ENCODE results near the gene ZNF787. TPM values are rescaled to one million over a fixed set of nuclear protein-coding genes. Genes with fewer than 3 reads are reported as not detected.
"Not testable (repeated sequence)": the region's sequence is repeated elsewhere in the genome, so short reads cannot be mapped to it uniquely, and the experiment has no call there.

The ZNF787 gene
- total RNA-seq, 1 donor, result 27.5 TPM

GRCh38 chr19:56152644-56153043, 31.5 kb upstream of the ZNF787 start:
- TF ChIP-seq CTCF (IDR thresholded peaks at IDR 0.05; ENCODE audit: extremely low read depth, low read depth, low read length), result no peak
- Histone ChIP-seq H3K9me3 (ENCODE audit: low read depth, low read length) (no peaks in the 10 kb centered on the region), H3K36me3 (ENCODE audit: insufficient read depth, low read length) (peaks cover 5% of the 10 kb centered on the region), H3K27ac (ENCODE audit: low read depth, low read length) (no peak overlapping the region), H4K20me1 (ENCODE audit: insufficient read depth, low read length) (peaks cover 18% of the 10 kb centered on the region), H3K4me1 (ENCODE audit: insufficient read depth, low read length) (no peaks in the 10 kb centered on the region), H3K4me3 (ENCODE audit: insufficient read depth, low read length) (no peak overlapping the region), H3K4me2 (ENCODE audit: insufficient read depth, low read length) (no peak overlapping the region), H2AFZ (ENCODE audit: low read length) (no peak overlapping the region), H3K79me2 (ENCODE audit: insufficient read depth, low read length) (peaks cover 11% of the 10 kb centered on the region), H3K27me3 (ENCODE audit: insufficient read depth, low read length) (no peaks in the 10 kb centered on the region)
- no peak for DNase-seq (ENCODE audit: insufficient read length, low spot score, missing footprints)

- H3K27me3 ChIP-seq (ENCODE audit: insufficient read depth, low read length), result no peaks in the 10 kb centered on the region
- no peak for TF ChIP-seq CTCF (IDR thresholded peaks at IDR 0.05; ENCODE audit: extremely low read depth, low read depth, low read length)
- no peaks in the 10 kb centered on the region for H3K4me1 ChIP-seq (ENCODE audit: insufficient read depth, low read length)
- peaks cover under 1% of the 10 kb centered on the region for H3K36me3 ChIP-seq (ENCODE audit: insufficient read depth, low read length)
- no peak overlapping the region for H3K27ac ChIP-seq (ENCODE audit: low read depth, low read length)
- peaks cover 18% of the 10 kb centered on the region for H4K20me1 ChIP-seq (ENCODE audit: insufficient read depth, low read length)
- no peak overlapping the region for H2AFZ ChIP-seq (ENCODE audit: low read length)
- H3K79me2 ChIP-seq (ENCODE audit: insufficient read depth, low read length), result peaks cover 11% of the 10 kb centered on the region
- H3K4me2 ChIP-seq (ENCODE audit: insufficient read depth, low read length), result no peak overlapping the region
- H3K4me3 ChIP-seq (ENCODE audit: insufficient read depth, low read length), result no peak overlapping the region
- DNase-seq (ENCODE audit: insufficient read length, low spot score, missing footprints), result peak; percentile 46
- H3K9me3 ChIP-seq (ENCODE audit: low read depth, low read length), result no peaks in the 10 kb centered on the region
These were observed 29.3 kb upstream of the ZNF787 start for GRCh38 chr19:56150358-56150757.

GRCh38 chr19:56149656-56150038, 28.6 kb upstream of the ZNF787 start:
- H4K20me1 ChIP-seq (ENCODE audit: insufficient read depth, low read length), result peaks cover 18% of the 10 kb centered on the region
- H3K36me3 ChIP-seq (ENCODE audit: insufficient read depth, low read length), result no peaks in the 10 kb centered on the region
- H3K4me3 ChIP-seq (ENCODE audit: insufficient read depth, low read length), result no peak overlapping the region
- peaks cover 15% of the 10 kb centered on the region for H3K79me2 ChIP-seq (ENCODE audit: insufficient read depth, low read length)
- H3K27me3 ChIP-seq (ENCODE audit: insufficient read depth, low read length), result no peaks in the 10 kb centered on the region
- no peaks in the 10 kb centered on the region for H3K9me3 ChIP-seq (ENCODE audit: low read depth, low read length)
- DNase-seq (ENCODE audit: insufficient read length, low spot score, missing footprints), result peak; percentile 27
- TF ChIP-seq CTCF (IDR thresholded peaks at IDR 0.05; ENCODE audit: extremely low read depth, low read depth, low read length), result no peak
- no peak overlapping the region for H3K4me2 ChIP-seq (ENCODE audit: insufficient read depth, low read length)
- H3K27ac ChIP-seq (ENCODE audit: low read depth, low read length), result no peak overlapping the region
- no peak overlapping the region for H2AFZ ChIP-seq (ENCODE audit: low read length)
- H3K4me1 ChIP-seq (ENCODE audit: insufficient read depth, low read length), result no peaks in the 10 kb centered on the region

GRCh38 chr19:56148955-56149655, 28.0 kb upstream of the ZNF787 start:
- not testable (repeated sequence) for H3K27me3 ChIP-seq (ENCODE audit: insufficient read depth, low read length); H3K4me2 ChIP-seq (ENCODE audit: insufficient read depth, low read length); H3K4me1 ChIP-seq (ENCODE audit: insufficient read depth, low read length); H2AFZ ChIP-seq (ENCODE audit: low read length); H3K36me3 ChIP-seq (ENCODE audit: insufficient read depth, low read length); H3K9me3 ChIP-seq (ENCODE audit: low read depth, low read length); H3K4me3 ChIP-seq (ENCODE audit: insufficient read depth, low read length); H3K27ac ChIP-seq (ENCODE audit: low read depth, low read length)
- H3K79me2 ChIP-seq (ENCODE audit: insufficient read depth, low read length), result peaks cover 20% of the 10 kb centered on the region
- DNase-seq (ENCODE audit: insufficient read length, low spot score, missing footprints), result peak; percentile 8
- H4K20me1 ChIP-seq (ENCODE audit: insufficient read depth, low read length), result peaks cover 18% of the 10 kb centered on the region

All from osteoblast (primary cell).